IMR-90 (cell line): ENCODE data around the gene NREP. TPM values are rescaled to one million over a fixed set of nuclear protein-coding genes. Genes with fewer than 3 reads are reported as not detected.

ENCODE experiments used
- ATAC-seq: fragments of 200-7000 bp; cut with Tn5 transposase; 2 replicates; pipeline ENCODE4 v1.9.1; 2020; ENCODE audit warnings: low read depth, mild to moderate bottlenecking, moderate library complexity
- BruUV-seq: library from RNA; stranded (reverse); fragments of 400-500 nt; replicated peaks from 2 replicates; lab custom pipeline; 2021; lab: Mats Ljungman, UMichigan
- CTCF ChIA-PET: fragments of 300-600 bp; formaldehyde crosslinking; extraction: SDS; loops from one replicate; lab custom pipeline; 2021; ENCODE audit warnings: antibody characterized with exemption; lab: Yijun Ruan, JAX
- POLR2A ChIA-PET: fragments of 300-600 bp; sonication (Branson Sonifier 250); formaldehyde crosslinking; loops from one replicate; lab custom pipeline; 2022; ENCODE audit warnings: antibody characterized with exemption; ENCODE audit not compliant: unreplicated experiment; lab: Charles Lee
- DNase-seq: peaks from one replicate; pipeline ENCODE4 v3.0.0; 2013
- H2AFZ ChIP-seq: replicated peaks from 2 replicates; pipeline ENCODE3; 2013; ENCODE audit warnings: low read length, mild to moderate bottlenecking; ENCODE audit not compliant: poor library complexity
- H2AK5ac ChIP-seq: 2 replicates; pipeline ENCODE4 v1.6.1; 2013; ENCODE audit warnings: low read depth, low read length, inconsistent platforms
- H2AK9ac ChIP-seq: replicated peaks from 2 replicates; pipeline ENCODE3; 2013; ENCODE audit warnings: mild to moderate bottlenecking, low read depth, low read length, moderate library complexity; ENCODE audit not compliant: poor library complexity
- H2BK120ac ChIP-seq: 2 replicates; pipeline ENCODE4 v1.6.1; 2013; ENCODE audit warnings: low read depth, low read length, inconsistent platforms
- H2BK15ac ChIP-seq: 3 replicates; pipeline ENCODE4 v1.6.1; 2013; ENCODE audit warnings: low read depth, low read length, inconsistent platforms
- H2BK20ac ChIP-seq: 2 replicates; pipeline ENCODE4 v1.6.1; 2013; ENCODE audit warnings: low read depth, mild to moderate bottlenecking, inconsistent platforms, low read length, moderate library complexity
- H2BK5ac ChIP-seq: 2 replicates; pipeline ENCODE4 v1.6.1; 2013; ENCODE audit warnings: mild to moderate bottlenecking, low read depth, low read length, inconsistent platforms; ENCODE audit not compliant: poor library complexity, severe bottlenecking
- H3K14ac ChIP-seq: replicated peaks from 2 replicates; pipeline ENCODE4 v1.6.1; 2013; ENCODE audit warnings: low read depth, low read length, inconsistent platforms
- H3K18ac ChIP-seq: 2 replicates; pipeline ENCODE4 v1.6.1; 2013; ENCODE audit warnings: low read depth, low read length, control low read depth
- H3K23ac ChIP-seq: 2 replicates; pipeline ENCODE4 v1.6.1; 2013; ENCODE audit warnings: low read depth, low read length, inconsistent platforms
- H3K27ac ChIP-seq: 2 replicates; pipeline ENCODE4 v1.5.1; 2013; ENCODE audit warnings: mild to moderate bottlenecking, control low read depth, low read length; ENCODE audit not compliant: insufficient read depth
- H3K27me3 ChIP-seq: 2 replicates; pipeline ENCODE4 v1.6.1; 2013; ENCODE audit warnings: low read length; ENCODE audit not compliant: control insufficient read depth, insufficient read depth
- H3K36me3 ChIP-seq: 2 replicates; pipeline ENCODE4 v1.6.1; 2013; ENCODE audit warnings: low read length, mixed read lengths; ENCODE audit not compliant: control insufficient read depth, insufficient read depth
- H3K4ac ChIP-seq: 2 replicates; pipeline ENCODE4 v1.6.1; 2013; ENCODE audit warnings: low read depth, low read length, inconsistent platforms
- H3K4me1 ChIP-seq: 2 replicates; pipeline ENCODE4 v1.6.1; 2013; ENCODE audit warnings: low read length, mixed read lengths; ENCODE audit not compliant: control insufficient read depth, insufficient read depth
- H3K4me2 ChIP-seq: 2 replicates; pipeline ENCODE4 v1.6.1; 2013; ENCODE audit warnings: low read depth, mild to moderate bottlenecking, control low read depth, low read length, moderate library complexity
- H3K4me3 ChIP-seq: 2 replicates; pipeline ENCODE4 v1.5.1; 2013; ENCODE audit warnings: low read depth, mild to moderate bottlenecking, control low read depth, low read length, moderate library complexity; ENCODE audit not compliant: insufficient read depth
- H3K56ac ChIP-seq: 2 replicates; pipeline ENCODE4 v1.6.1; 2013; ENCODE audit warnings: low read length, inconsistent platforms; ENCODE audit not compliant: insufficient read depth; ENCODE audit errors: extremely low read depth
- H3K79me1 ChIP-seq, 2 experiments: 2 replicates each; pipeline ENCODE4 v1.6.1; 2013; ENCODE audit warnings: low read length in 2 of 2, inconsistent platforms in 1 of 2, low read depth in 1 of 2
- H3K9ac ChIP-seq: 2 replicates; pipeline ENCODE4 v1.6.1; 2013; ENCODE audit warnings: low read depth, low read length, control low read depth
- H3K9me1 ChIP-seq: 2 replicates; pipeline ENCODE4 v1.6.1; 2013; ENCODE audit warnings: low read length, inconsistent platforms; ENCODE audit not compliant: insufficient read depth
- H3K9me3 ChIP-seq: 2 replicates; pipeline ENCODE4 v1.6.1; 2013; ENCODE audit warnings: low read length; ENCODE audit not compliant: control insufficient read depth, insufficient read depth
- H4K20me1 ChIP-seq: 2 replicates; pipeline ENCODE4 v1.6.1; 2013; ENCODE audit warnings: low read length, inconsistent platforms; ENCODE audit not compliant: insufficient read depth
- H4K5ac ChIP-seq: 2 replicates; pipeline ENCODE4 v1.6.1; 2013; ENCODE audit warnings: mild to moderate bottlenecking, low read depth, low read length, control low read depth
- H4K8ac ChIP-seq, 2 experiments: 2 replicates each; pipeline ENCODE4 v1.6.1; 2013; ENCODE audit warnings: low read depth in 2 of 2, low read length in 2 of 2, control low read depth in 1 of 2, inconsistent platforms in 1 of 2
- H4K91ac ChIP-seq: 2 replicates; pipeline ENCODE4 v1.6.1; 2013; ENCODE audit warnings: low read depth, low read length, inconsistent platforms; ENCODE audit not compliant: insufficient read depth
- BHLHE40 ChIP-seq: fragments of 150-350 bp; IDR thresholded peaks from 2 replicates; pipeline ENCODE4 v1.6.1; 2016; ENCODE audit warnings: mild to moderate bottlenecking, low read depth, low read length
- CEBPB ChIP-seq: IDR thresholded peaks from 2 replicates; pipeline ENCODE4 v1.6.1; 2012; ENCODE audit warnings: low read depth, low read length, improper control_type of control experiment
- CHD1 ChIP-seq: IDR thresholded peaks from 2 replicates; pipeline ENCODE4 v1.6.1; 2012; ENCODE audit warnings: low read depth, low read length, improper control_type of control experiment
- FOS ChIP-seq: fragments of 150-350 bp; IDR thresholded peaks from 2 replicates; pipeline ENCODE4 v1.6.1; 2016; ENCODE audit warnings: low read depth, low read length
- MAFK ChIP-seq: IDR thresholded peaks from 2 replicates; pipeline ENCODE4 v1.6.1; 2012; ENCODE audit warnings: low read depth, low read length, improper control_type of control experiment
- MXI1 ChIP-seq: IDR thresholded peaks from 2 replicates; pipeline ENCODE4 v1.6.1; 2012; ENCODE audit warnings: low read depth, mild to moderate bottlenecking, low read length, moderate library complexity, borderline replicate concordance
- NFE2L2 ChIP-seq: fragments of 150-350 bp; IDR thresholded peaks from 2 replicates; pipeline ENCODE4 v1.6.1; 2016; ENCODE audit warnings: low read depth, mild to moderate bottlenecking, low read length
- POLR2A ChIP-seq: IDR thresholded peaks from 2 replicates; pipeline ENCODE4 v1.6.1; 2012; ENCODE audit warnings: mild to moderate bottlenecking, low read depth, low read length
- RAD21 ChIP-seq: IDR thresholded peaks from 2 replicates; pipeline ENCODE4 v1.6.1; 2012; ENCODE audit warnings: low read length, improper control_type of control experiment
- RCOR1 ChIP-seq: IDR thresholded peaks from 2 replicates; pipeline ENCODE4 v1.6.1; 2012; ENCODE audit warnings: mild to moderate bottlenecking, low read length, improper control_type of control experiment; ENCODE audit not compliant: insufficient replicate concordance
- RFX5 ChIP-seq: IDR thresholded peaks from 2 replicates; pipeline ENCODE4 v1.8.0; 2012; ENCODE audit warnings: low read depth, mild to moderate bottlenecking, low read length, moderate library complexity
- SMC3 ChIP-seq: fragments of 150-350 bp; IDR thresholded peaks from 2 replicates; pipeline ENCODE4 v1.6.1; 2016; ENCODE audit warnings: low read depth, mild to moderate bottlenecking, antibody characterized with exemption, low read length, moderate library complexity
- WGBS, 2 experiments: methylation state at CpG; one replicate each; pipeline versions ENCODE4 v1.1.5 to v1.1.7; 2013; ENCODE audit warnings: missing lambda C conversion rate in 2 of 2; ENCODE audit not compliant: insufficient read length in 1 of 2; ENCODE audit errors: extremely low coverage in 2 of 2; 5-methylcytosine and 5-hydroxymethylcytosine counted together
- dilution Hi-C: fragments of 300-500 bp; cut with HindIII; formaldehyde crosslinking; loops from one replicate; pipeline ENCODE4 v1.14.3; 2018; ENCODE audit warnings: low sequenced_read_pairs; ENCODE audit not compliant: unreplicated experiment
- in situ Hi-C: fragments of 300-500 bp; cut with MboI; formaldehyde crosslinking; loops from 3 replicates; pipeline ENCODE4 v1.14.3; 2019; ENCODE audit warnings: low sequenced_read_pairs, inconsistent platforms, mixed read lengths
- intact Hi-C: fragments of 100-400 bp; cut with micrococcal nuclease; formaldehyde crosslinking; loops from 2 replicates; pipeline ENCODE4 v1.10.0; 2022
- polyA plus RNA-seq, 3 experiments: library from polyadenylated mRNA; depleted of rRNA; stranded (reverse); fragments of >200 nt; gene quantifications; 2 replicates each; pipeline ENCODE4 v1.2.3, GENCODE V29; 2012; ENCODE audit warnings: low replicate concordance in 1 of 3
- total RNA-seq: library from RNA; depleted of rRNA; stranded (reverse); fragments of >200 nt; gene quantifications from 2 replicates; pipeline ENCODE4 v1.2.3, GENCODE V29; 2012
- TF ChIP-seq, protein P1 (sequence below): fragments of 150-350 bp; IDR thresholded peaks from 2 replicates; pipeline ENCODE4 v1.6.1; 2016; ENCODE audit warnings: low read depth, mild to moderate bottlenecking, low read length, moderate library complexity, borderline replicate concordance
- TF ChIP-seq, protein P2 (sequence below): fragments of 150-350 bp; IDR thresholded peaks from 2 replicates; pipeline ENCODE4 v1.6.1; 2017; ENCODE audit warnings: mild to moderate bottlenecking, antibody characterized with exemption, low read length, low read depth
- TF ChIP-seq, protein P3 (sequence below): conservative IDR thresholded peaks from 2 replicates; pipeline ENCODE4 v1.5.1; 2012; ENCODE audit warnings: mild to moderate bottlenecking, low read depth, low read length, improper control_type of control experiment

NREP gene
- total and polyA plus RNA-seq, 2 of the 4 experiments (the other 2 are of a cell fraction), result 178 to 277 TPM

DNA sequence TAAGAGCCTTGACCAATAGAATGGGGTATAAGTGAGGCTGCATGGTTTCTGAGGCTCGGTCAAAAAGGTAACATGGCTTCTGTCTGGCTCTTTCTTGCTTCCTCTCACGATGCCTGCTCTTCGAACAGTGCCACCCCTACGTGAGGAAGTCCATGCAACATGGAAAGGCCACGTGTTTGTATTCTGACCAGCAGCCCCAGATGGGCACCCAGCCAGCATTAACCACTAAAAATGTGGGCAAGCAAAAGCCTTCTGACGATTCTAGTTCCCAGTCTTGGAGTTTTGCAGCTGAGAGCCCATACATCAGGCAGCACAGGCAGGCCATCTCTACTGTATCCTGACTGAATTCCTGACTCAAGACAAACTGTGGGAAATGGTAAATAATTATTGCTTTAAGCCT lies 24.2 kb upstream of the NREP start:
- no peak overlapping the region for H3K4me2 ChIP-seq
- no peak overlapping the region for H3K27ac ChIP-seq
- H4K8ac ChIP-seq, result peak overlapping the region in 1 of 2 experiments; percentile 37; a peak in 1 of 4 replicates
- H2AK9ac ChIP-seq, result peak overlapping the region; percentile 42
- no TSS peak for BruUV-seq
- peak overlapping the region; percentile 59; the same call in 1 of the 2 replicates for H2AK5ac ChIP-seq
- H3K4me3 ChIP-seq, result no peak overlapping the region
- 68% methylated on average over 6 of the region's 6 CpGs; no CpG with 5 or more reads in 1 of the 2 experiments for WGBS, 2 experiments
- DNase-seq (peak; percentile 67), ATAC-seq (peak; percentile 59; the same call in 1 of the 2 replicates)
- TF ChIP-seq RAD21, result no peak
- TF ChIP-seq CHD1, result no peak
- no peak for TF ChIP-seq POLR2A
- no peak for TF ChIP-seq MAFK
- TF ChIP-seq RFX5, result no peak
- TF ChIP-seq, protein P1, sequence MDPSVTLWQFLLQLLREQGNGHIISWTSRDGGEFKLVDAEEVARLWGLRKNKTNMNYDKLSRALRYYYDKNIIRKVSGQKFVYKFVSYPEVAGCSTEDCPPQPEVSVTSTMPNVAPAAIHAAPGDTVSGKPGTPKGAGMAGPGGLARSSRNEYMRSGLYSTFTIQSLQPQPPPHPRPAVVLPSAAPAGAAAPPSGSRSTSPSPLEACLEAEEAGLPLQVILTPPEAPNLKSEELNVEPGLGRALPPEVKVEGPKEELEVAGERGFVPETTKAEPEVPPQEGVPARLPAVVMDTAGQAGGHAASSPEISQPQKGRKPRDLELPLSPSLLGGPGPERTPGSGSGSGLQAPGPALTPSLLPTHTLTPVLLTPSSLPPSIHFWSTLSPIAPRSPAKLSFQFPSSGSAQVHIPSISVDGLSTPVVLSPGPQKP, result no peak
- no peak for TF ChIP-seq MXI1
- no peak for TF ChIP-seq SMC3
- TF ChIP-seq, protein P2, sequence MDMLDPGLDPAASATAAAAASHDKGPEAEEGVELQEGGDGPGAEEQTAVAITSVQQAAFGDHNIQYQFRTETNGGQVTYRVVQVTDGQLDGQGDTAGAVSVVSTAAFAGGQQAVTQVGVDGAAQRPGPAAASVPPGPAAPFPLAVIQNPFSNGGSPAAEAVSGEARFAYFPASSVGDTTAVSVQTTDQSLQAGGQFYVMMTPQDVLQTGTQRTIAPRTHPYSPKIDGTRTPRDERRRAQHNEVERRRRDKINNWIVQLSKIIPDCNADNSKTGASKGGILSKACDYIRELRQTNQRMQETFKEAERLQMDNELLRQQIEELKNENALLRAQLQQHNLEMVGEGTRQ, result no peak
- no peak for TF ChIP-seq BHLHE40
- no peak for TF ChIP-seq FOS
- no peak for TF ChIP-seq RCOR1
- no peak for TF ChIP-seq CEBPB
- TF ChIP-seq, protein P3, sequence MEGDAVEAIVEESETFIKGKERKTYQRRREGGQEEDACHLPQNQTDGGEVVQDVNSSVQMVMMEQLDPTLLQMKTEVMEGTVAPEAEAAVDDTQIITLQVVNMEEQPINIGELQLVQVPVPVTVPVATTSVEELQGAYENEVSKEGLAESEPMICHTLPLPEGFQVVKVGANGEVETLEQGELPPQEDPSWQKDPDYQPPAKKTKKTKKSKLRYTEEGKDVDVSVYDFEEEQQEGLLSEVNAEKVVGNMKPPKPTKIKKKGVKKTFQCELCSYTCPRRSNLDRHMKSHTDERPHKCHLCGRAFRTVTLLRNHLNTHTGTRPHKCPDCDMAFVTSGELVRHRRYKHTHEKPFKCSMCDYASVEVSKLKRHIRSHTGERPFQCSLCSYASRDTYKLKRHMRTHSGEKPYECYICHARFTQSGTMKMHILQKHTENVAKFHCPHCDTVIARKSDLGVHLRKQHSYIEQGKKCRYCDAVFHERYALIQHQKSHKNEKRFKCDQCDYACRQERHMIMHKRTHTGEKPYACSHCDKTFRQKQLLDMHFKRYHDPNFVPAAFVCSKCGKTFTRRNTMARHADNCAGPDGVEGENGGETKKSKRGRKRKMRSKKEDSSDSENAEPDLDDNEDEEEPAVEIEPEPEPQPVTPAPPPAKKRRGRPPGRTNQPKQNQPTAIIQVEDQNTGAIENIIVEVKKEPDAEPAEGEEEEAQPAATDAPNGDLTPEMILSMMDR, result no peak
- TF ChIP-seq NFE2L2, result no peak
- ChIA-PET CTCF (interaction anchor here (0.5 kb wide), 1 partner anchor 250 kb away, joined by 3 read pairs; no protein-coding TSS in a partner anchor), POLR2A (no interaction called here)
- peaks cover 5% of the 10 kb centered on the region for H3K4me1 ChIP-seq
- no peaks in the 10 kb centered on the region for H3K79me1 ChIP-seq
- intact Hi-C loops, result no loop called here
- peak overlapping the region; percentile 35; the same call in 1 of the 2 replicates for H3K23ac ChIP-seq
- no peaks in the 10 kb centered on the region; the same call in 1 of the 2 replicates for H3K9me1 ChIP-seq
- peak overlapping the region; percentile 59 for H2AFZ ChIP-seq
- H3K14ac ChIP-seq, result no peak overlapping the region; the same call in 1 of the 2 replicates
- no peaks in the 10 kb centered on the region for H4K20me1 ChIP-seq
- in situ Hi-C loops, result no loop called here
- H4K91ac ChIP-seq, result peak overlapping the region; percentile 24
- no peaks in the 10 kb centered on the region for H3K27me3 ChIP-seq
- dilution Hi-C loops, result no loop called here
- 0 out of 3 replicates have a peak overlapping the region, but pooled peaks have one; percentile 25 for H2BK15ac ChIP-seq
- H3K4ac ChIP-seq, result peak overlapping the region; percentile 45
- H3K56ac ChIP-seq, result no peak overlapping the region
- H2BK20ac ChIP-seq, result peak overlapping the region; percentile 53
- peak overlapping the region; percentile 71 for H2BK120ac ChIP-seq
- 0 out of 2 replicates have a peak overlapping the region, but pooled peaks have one; percentile 47 for H4K5ac ChIP-seq
- no peak overlapping the region for H3K9ac ChIP-seq
- H3K18ac ChIP-seq, result peak overlapping the region; percentile 51; the same call in 1 of the 2 replicates
- no peaks in the 10 kb centered on the region for H3K9me3 ChIP-seq
- peak overlapping the region; percentile 13 for H2BK5ac ChIP-seq
- no peaks in the 10 kb centered on the region for H3K36me3 ChIP-seq
